Ovary (tissue), 9 donors: ENCODE measurements around the gene ARAF. TPM values are rescaled to one million over a fixed set of nuclear protein-coding genes. Genes with fewer than 3 reads are reported as not detected.

Source experiments
- DNase-seq, 5 donors: peaks; one replicate each; pipeline ENCODE4 v3.0.0-alpha.2; 2019 to 2020
- H3K27ac ChIP-seq, 2 donors: fragments of 200-600 bp; one replicate each; pipeline versions ENCODE4 v1.5.1 to v1.8.0; 2019 to 2022
- H3K27me3 ChIP-seq: fragments of 200-600 bp; one replicate; pipeline ENCODE4 v1.8.0; 2022
- H3K36me3 ChIP-seq: fragments of 200-600 bp; sonication (generic); one replicate; pipeline ENCODE4 v1.5.1; 2019
- H3K4me1 ChIP-seq: one replicate; pipeline ENCODE4 v1.8.1; 2013; ENCODE audit warnings: mild to moderate bottlenecking, moderate library complexity; ENCODE audit not compliant: insufficient read depth
- H3K4me3 ChIP-seq: fragments of 200-600 bp; sonication (generic); one replicate; pipeline ENCODE4 v1.5.1; 2017
- H3K9me3 ChIP-seq, 2 donors: fragments of 200-600 bp in 1 of 2; sonication (generic) in 1 of 2; one replicate each; pipeline versions ENCODE4 v1.5.1 to v1.8.1; 2013 to 2019; ENCODE audit warnings: mild to moderate bottlenecking in 1 of 2, moderate library complexity in 1 of 2
- EP300 ChIP-seq: sonication (generic); formaldehyde crosslinking; IDR thresholded peaks from one replicate; pipeline ENCODE4 v1.6.1; 2017; ENCODE audit warnings: antibody characterized with exemption
- POLR2A ChIP-seq: fragments of 450-650 bp; IDR thresholded peaks from one replicate; pipeline ENCODE4 v1.6.1; 2017; ENCODE audit warnings: antibody characterized with exemption, mild to moderate bottlenecking, moderate library complexity
- WGBS, 3 donors: extraction: QIAGEN DNeasy Blood & Tissue Kit in 1 of 3; methylation state at CpG; one replicate each; pipeline versions ENCODE4 v1.1.5 to v1.1.7; 2013 to 2017; 5-methylcytosine and 5-hydroxymethylcytosine counted together
- intact Hi-C, 4 donors: fragments of 100-400 bp; cut with DNase I; formaldehyde crosslinking; loops; one replicate each; pipeline versions ENCODE4 v1.11.0 to v1.15.1; 2022 to 2023
- polyA plus RNA-seq, 2 donors: library from polyadenylated mRNA; stranded (reverse); fragments of 200-250 nt in 1 of 2; fragments of 350-450 nt in 1 of 2; fragmentation: Illumina TruSeq in 1 of 2; extraction: RNeasy Lipid Tissue Mini Kit (QIAGEN cat#74804) in 1 of 2; gene quantifications; one replicate each; pipeline ENCODE4 v1.2.3, GENCODE V29; 2013 to 2014
- total RNA-seq, 7 donors: library from RNA; depleted of rRNA in 2 of 7; stranded (reverse); fragments of >200 nt in 2 of 7; fragmentation: NEBNext Ultra II Directional in 3 of 7; extraction: Animal tissue kit (Norgen Biotek cat#: 25700) in 3 of 7; gene quantifications; one replicate each; pipeline versions ENCODE4 v1.1.0 to v1.2.4, GENCODE V29; 2016 to 2023
- TF ChIP-seq, protein P1 (sequence below), 3 donors: fragments of 450-650 bp in 2 of 3; fragments of 200-600 bp in 1 of 3; IDR thresholded peaks; one replicate each; pipeline versions ENCODE4 v1.5.1 to v1.8.0; 2016 to 2022; ENCODE audit warnings: antibody characterized with exemption in 3 of 3, mild to moderate bottlenecking in 1 of 3
- donor health status: DM: no; HTN: no; CAD: no; lungs with moderate emphysema.
- donor health status: DM: no; HTN: no; CAD: no.
- donor health status: Bipolar disorder and iron deficiency.
- donor health status: DM: yes; HTN: yes; CAD: no.
- donor health status: DM: no; HTN: no; CAD: no.
- donor health status: DM: yes; HTN: yes; CAD: no.

Gene ARAF
- total and polyA plus RNA-seq, 9 donors, result 24.9 to 76.9 (median 61.0) TPM

DNA sequence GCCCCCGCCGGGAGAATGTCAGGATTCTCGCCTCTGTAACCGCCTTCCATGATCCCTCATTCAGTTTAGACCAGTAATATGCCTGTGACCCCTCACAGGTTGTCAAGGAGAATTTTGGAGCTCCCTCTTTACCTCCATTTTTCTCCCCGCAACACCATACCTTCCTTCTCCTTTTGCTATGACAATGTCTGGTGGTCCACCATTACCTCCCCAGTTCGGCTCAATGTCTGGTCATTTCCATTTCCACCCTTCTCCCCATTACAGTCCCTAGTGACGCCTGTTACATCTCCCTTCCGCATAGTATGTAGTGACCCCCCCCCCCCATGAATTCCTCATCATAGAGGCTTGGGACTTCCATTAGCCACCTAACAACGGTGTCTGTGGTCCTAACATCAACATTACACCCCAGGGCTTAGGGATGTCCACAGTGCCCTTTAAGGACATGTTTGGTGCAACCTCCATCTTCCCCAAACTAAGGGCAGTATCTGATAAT, 700 bp downstream of the ARAF start:
- H3K4me1 ChIP-seq, result peaks cover 2% of the 10 kb centered on the region
- intact Hi-C loops, result no loop called here
- TF ChIP-seq, protein P1, sequence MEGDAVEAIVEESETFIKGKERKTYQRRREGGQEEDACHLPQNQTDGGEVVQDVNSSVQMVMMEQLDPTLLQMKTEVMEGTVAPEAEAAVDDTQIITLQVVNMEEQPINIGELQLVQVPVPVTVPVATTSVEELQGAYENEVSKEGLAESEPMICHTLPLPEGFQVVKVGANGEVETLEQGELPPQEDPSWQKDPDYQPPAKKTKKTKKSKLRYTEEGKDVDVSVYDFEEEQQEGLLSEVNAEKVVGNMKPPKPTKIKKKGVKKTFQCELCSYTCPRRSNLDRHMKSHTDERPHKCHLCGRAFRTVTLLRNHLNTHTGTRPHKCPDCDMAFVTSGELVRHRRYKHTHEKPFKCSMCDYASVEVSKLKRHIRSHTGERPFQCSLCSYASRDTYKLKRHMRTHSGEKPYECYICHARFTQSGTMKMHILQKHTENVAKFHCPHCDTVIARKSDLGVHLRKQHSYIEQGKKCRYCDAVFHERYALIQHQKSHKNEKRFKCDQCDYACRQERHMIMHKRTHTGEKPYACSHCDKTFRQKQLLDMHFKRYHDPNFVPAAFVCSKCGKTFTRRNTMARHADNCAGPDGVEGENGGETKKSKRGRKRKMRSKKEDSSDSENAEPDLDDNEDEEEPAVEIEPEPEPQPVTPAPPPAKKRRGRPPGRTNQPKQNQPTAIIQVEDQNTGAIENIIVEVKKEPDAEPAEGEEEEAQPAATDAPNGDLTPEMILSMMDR (IDR thresholded peaks at IDR 0.05), result no peak
- TF ChIP-seq EP300 (no peak), POLR2A (no peak)
- H3K27me3 ChIP-seq, result no peaks in the 10 kb centered on the region
- H3K27ac ChIP-seq, result peak overlapping the region; percentile 82 to 94
- H3K36me3 ChIP-seq, result no peaks in the 10 kb centered on the region
- 34 to 51% (median 42%) methylated on average over 9 of the region's 9 CpGs for WGBS, 3 donors
- no peak for DNase-seq
- peak overlapping the region; percentile 58 for H3K4me3 ChIP-seq
- H3K9me3 ChIP-seq, result no peaks in the 10 kb centered on the region

DNA sequence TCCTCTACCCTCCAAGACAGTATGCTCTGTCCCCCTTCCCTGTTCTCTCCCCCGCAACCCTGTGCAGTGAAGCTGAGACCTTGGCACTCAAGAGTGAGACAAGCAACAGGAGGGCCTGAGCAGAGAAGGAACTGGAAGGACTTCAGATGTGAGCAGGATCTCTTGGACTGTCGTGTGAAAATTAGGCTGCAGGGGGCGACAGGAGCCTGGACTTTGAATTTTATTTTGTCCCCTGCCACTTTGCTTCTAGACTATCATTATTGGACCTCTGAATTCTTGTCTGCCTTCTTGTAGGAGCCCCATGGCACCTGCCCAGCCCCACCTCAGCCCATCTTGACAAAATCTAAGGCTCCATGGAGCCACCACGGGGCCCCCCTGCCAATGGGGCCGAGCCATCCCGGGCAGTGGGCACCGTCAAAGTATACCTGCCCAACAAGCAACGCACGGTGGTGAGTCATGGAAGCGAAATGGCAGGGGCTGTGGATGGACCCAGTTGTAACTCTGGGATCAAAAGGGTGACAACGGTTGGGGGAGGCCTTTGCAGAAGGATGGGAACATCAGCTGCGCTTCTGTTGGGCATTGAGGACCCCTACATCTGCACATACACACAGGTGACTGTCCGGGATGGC, 1.7 kb downstream of the ARAF start:
- Histone ChIP-seq H3K4me3 (no peak overlapping the region), H3K4me1 (no peaks in the 10 kb centered on the region), H3K9me3 (no peaks in the 10 kb centered on the region), H3K27ac (no peak overlapping the region), H3K27me3 (no peaks in the 10 kb centered on the region), H3K36me3 (no peaks in the 10 kb centered on the region)
- intact Hi-C loops, result no loop called here
- 67 to 76% (median 74%) methylated on average over 13 of the region's 13 CpGs for WGBS, 3 donors
- TF ChIP-seq EP300 (no peak), POLR2A (no peak)
- TF ChIP-seq, protein P1 (IDR thresholded peaks at IDR 0.05), result no peak
- DNase-seq, result no peak

DNA sequence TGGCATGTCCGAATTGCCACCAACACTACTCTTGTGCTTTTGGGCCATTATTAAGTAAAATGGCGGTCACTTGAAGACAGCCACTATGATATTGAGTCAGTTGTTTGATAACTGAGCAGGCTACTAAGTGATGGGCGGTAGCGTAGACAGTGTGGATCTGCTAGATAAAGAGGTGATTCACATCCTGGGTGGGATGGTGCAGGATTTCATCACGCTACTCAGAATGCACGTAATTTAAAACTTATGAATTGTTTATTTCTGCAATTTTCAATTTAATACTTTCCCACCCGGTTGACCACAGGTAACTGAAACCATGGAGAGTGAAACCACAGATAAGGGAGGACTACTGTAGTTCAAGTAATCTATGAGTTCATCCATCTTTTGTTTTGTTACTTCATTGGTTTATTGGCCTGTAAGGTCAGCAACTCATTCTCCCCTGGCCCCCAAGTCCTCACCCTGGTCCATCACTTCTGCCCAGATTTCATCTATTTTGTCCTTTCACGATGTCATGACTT, 2.9 kb downstream of the ARAF start:
- no peak for TF ChIP-seq POLR2A
- TF ChIP-seq, protein P1 (IDR thresholded peaks at IDR 0.05), result no peak
- no peak for TF ChIP-seq EP300
- H3K27ac ChIP-seq, result no peak overlapping the region
- no peak for DNase-seq
- no peaks in the 10 kb centered on the region for H3K9me3 ChIP-seq
- no peaks in the 10 kb centered on the region for H3K36me3 ChIP-seq
- no peak overlapping the region for H3K4me3 ChIP-seq
- no peaks in the 10 kb centered on the region for H3K27me3 ChIP-seq
- WGBS, 3 donors, result 73 to 78% (median 74%) methylated on average over 8 of the region's 8 CpGs
- H3K4me1 ChIP-seq, result no peaks in the 10 kb centered on the region
- intact Hi-C loops, result no loop called here

DNA sequence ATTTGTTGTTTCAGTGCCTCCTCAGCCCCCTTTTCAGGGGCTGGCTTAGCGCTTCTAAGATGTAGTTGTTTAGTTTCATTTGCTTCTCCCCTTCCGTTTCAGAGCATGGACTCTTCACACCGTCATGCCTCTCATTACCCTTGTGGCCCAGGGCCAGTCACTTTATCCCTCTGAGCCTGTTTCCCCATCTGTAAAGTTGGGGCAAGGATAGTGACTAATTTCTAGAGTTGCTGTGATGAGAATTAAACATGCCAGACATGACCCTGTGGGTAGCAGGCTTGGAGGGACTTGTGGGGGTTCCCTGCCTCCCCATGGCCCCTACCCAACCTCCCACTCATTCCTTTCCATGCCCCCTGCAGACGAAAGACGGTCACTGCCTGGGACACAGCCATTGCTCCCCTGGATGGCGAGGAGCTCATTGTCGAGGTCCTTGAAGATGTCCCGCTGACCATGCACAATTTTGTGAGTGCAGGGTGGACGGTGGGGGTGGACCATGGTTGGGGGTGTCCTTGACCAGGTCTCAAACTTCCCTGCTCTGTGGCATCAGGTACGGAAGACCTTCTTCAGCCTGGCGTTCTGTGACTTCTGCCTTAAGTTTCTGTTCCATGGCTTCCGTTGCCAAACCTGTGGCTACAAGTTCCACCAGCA, 3.6 kb downstream of the ARAF start:
- no peak for DNase-seq
- TF ChIP-seq, protein P1 (IDR thresholded peaks at IDR 0.05), result no peak
- TF ChIP-seq POLR2A, result no peak
- TF ChIP-seq EP300, result no peak
- H3K4me1 ChIP-seq, result no peaks in the 10 kb centered on the region
- no peaks in the 10 kb centered on the region for H3K36me3 ChIP-seq
- H3K27me3 ChIP-seq, result no peaks in the 10 kb centered on the region
- intact Hi-C loops, result no loop called here
- no peaks in the 10 kb centered on the region for H3K9me3 ChIP-seq
- H3K27ac ChIP-seq, result no peak overlapping the region
- H3K4me3 ChIP-seq, result no peak overlapping the region
- WGBS, 3 donors, result 69 to 70% (median 69%) methylated on average over 12 of the region's 12 CpGs
